Measurements from ENCODE around the gene STARD3NL. TPM values are rescaled to one million over a fixed set of nuclear protein-coding genes. Genes with fewer than 3 reads are reported as not detected.

The STARD3NL gene
- total and polyA plus RNA-seq, 10 of the 15 experiments (the other 5 are each of a cell fraction or from before 2014, with no cell fraction given) = 66.1 to 133 (median 85.7) TPM

- TF ChIP-seq ZBTB33 (IDR thresholded peaks at IDR 0.05) (no peak), MXI1 (IDR thresholded peaks at IDR 0.05; ENCODE audit: low read depth, low read length) (peak; percentile 62; the same call in 1 of the 2 replicates), CBFB (IDR thresholded peaks at IDR 0.05; ENCODE audit: low read depth) (no peak), ZNF384 (IDR thresholded peaks at IDR 0.05; ENCODE audit: borderline replicate concordance, low read depth, low read length) (peak; percentile 93), GATAD2B (conservative IDR thresholded peaks at IDR 0.05; ENCODE audit: low read depth) (0 out of 2 replicates have a peak, but pooled peaks have one; percentile 2), E2F4 (IDR thresholded peaks at IDR 0.05; ENCODE audit: low read depth, low read length) (no peak), USF1 (IDR thresholded peaks at IDR 0.05; ENCODE audit: borderline replicate concordance, extremely low read length, insufficient read depth, low read depth, low read length) (no peak), MAX (IDR thresholded peaks at IDR 0.05; ENCODE audit: low read depth, low read length) (peak; percentile 21; the same call in 1 of the 2 replicates), ATF7 (IDR thresholded peaks at IDR 0.05; ENCODE audit: low read depth) (peak; percentile 40; the same call in 1 of the 2 replicates), POLR2AphosphoS5 (IDR thresholded peaks at IDR 0.05; ENCODE audit: low read length) (0 out of 2 replicates have a peak, but pooled peaks have one; percentile 3), EGR1 (IDR thresholded peaks at IDR 0.05; ENCODE audit: borderline replicate concordance in 1 of 2, low read depth in 2 of 2, low read length in 2 of 2) (0 out of 3 replicates have a peak, but pooled peaks of 1 of the 2 experiments have one; percentile 30), NBN (IDR thresholded peaks at IDR 0.05) (0 out of 2 replicates have a peak, but pooled peaks have one; percentile 19), HCFC1 (IDR thresholded peaks at IDR 0.05; ENCODE audit: low read length) (no peak), KAT2A (conservative IDR thresholded peaks at IDR 0.05; ENCODE audit: control insufficient read depth, low read depth, low read length) (no peak), PML (IDR thresholded peaks at IDR 0.05; ENCODE audit: low read length) (no peak), ZBTB11 (CRISPR knock-in tag; IDR thresholded peaks at IDR 0.05) (no peak)
Observed at GRCh38 chr7:38178695-38179344, 775 bp downstream of the STARD3NL start (continued).
